GM19397 (cell line): ENCODE results near the gene YIPF2.
"Not testable (repeated sequence)": the region's sequence is repeated elsewhere in the genome, so short reads cannot be mapped to it uniquely, and the experiment has no call there.

Source experiments
- ATAC-seq: cut with Tn5 transposase; IDR thresholded peaks from one replicate; pipeline ENCODE4 v1.9.1; 2021; ENCODE audit warnings: mild to moderate bottlenecking, moderate library complexity; ENCODE audit not compliant: unreplicated experiment

YIPF2 gene

GRCh38 chr19:10928563-10929401, at the start of gene YIPF2, which contains the start of gene TIMM29:
YIPF2 (minus strand) TSS chr19:10928639; CDS start chr19:10928410, 229 bp downstream.
TIMM29 (plus strand) TSS chr19:10928811; CDS start chr19:10928823, 12 bp downstream.
- peak; percentile 83 for ATAC-seq

DNA sequence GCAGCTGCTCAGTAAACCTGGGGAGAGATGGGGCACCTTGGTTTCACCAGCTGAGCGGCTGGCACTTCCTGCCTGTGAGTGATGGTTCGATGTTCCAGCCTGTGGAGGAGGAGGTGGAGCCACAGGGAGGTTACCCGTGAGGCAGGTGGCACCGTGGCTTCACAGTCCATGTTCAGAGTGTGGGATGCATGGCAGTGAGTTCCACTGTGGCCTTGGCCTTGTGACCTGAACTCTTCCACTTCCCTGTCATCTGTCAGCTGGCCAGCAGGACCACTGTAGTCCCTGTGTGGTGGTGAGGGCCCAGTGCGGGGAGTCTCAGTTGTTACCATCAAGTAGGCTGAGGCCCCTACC, 49.3 kb upstream of the YIPF2 start:
- no peak for ATAC-seq

DNA sequence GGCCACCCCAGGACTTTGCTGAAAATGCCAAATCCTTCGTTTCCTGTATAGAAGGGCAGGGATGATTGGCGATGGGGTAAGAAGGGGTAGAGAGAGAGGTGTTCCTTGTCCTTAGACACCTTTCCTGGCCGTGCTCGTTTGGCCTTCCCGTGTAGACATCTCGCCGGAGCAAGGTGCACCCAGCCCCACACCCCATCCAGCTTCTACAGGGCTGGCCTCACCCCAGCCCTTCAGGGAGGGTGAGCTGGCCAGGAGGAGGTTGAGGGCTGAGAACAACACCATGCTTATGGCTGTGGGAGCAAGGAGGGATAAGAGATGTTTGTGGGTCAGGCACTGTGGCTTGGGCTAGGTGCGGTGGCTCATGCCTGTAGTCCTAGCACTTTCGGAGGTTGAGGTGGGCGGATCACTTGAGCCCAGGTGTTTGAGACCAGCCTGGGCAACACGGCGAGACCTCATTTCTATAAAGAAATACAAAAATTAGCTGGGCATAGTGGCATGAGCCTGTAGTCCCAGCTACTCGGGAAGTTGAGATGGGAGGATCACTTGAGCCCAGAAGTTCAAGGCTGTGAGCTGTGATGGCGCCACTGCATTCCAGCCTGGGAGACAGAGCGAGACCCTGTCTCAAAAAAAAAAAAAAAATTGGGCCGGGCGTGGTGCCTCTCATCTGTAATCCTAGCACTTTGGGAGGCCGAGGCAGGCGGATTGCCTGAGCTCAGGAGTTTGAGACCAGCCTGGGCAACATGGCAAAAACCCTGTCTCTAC, 47.9 kb upstream of the YIPF2 start:
- ATAC-seq = no peak

GRCh38 chr19:10975374-10976130, 47.1 kb upstream of the YIPF2 start:
- ATAC-seq = no peak

- no peak for ATAC-seq
These were observed 42.8 kb upstream of the YIPF2 start for GRCh38 chr19:10971107-10971726.

DNA sequence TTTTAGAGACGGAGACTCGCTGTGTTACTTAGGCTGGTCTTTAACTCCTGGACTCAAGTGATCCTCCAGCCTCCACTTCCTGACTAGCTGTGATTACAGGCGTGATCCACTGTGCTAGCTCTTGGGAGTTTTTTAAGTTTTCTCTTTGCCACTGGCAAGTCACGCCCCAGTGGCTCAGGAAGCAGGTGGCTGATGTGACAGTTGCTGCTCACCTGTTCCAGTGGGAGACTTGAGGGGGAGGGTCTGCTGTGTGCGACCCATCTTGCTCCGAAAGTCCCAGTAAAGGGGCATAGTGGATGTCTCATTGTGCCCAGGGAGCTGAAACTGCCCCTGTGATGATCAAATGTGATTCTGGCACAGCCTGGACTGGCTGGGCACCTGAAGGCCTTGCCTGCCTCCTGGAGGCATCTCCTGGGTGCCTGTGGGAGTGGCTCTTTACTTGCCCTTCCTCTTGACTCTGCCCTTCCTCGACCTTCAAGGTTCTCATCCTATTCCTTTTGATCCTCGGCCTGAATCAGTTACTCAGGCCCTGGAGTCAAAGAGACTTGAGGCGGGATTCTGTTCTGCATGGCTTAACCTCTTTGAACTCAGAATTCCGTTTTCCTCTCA, 40.2 kb upstream of the YIPF2 start:
- ATAC-seq = no peak

GRCh38 chr19:10966809-10967208, 38.4 kb upstream of the YIPF2 start:
- ATAC-seq = no peak

GRCh38 chr19:10965398-10965797, 37.0 kb upstream of the YIPF2 start:
- ATAC-seq = no peak

DNA sequence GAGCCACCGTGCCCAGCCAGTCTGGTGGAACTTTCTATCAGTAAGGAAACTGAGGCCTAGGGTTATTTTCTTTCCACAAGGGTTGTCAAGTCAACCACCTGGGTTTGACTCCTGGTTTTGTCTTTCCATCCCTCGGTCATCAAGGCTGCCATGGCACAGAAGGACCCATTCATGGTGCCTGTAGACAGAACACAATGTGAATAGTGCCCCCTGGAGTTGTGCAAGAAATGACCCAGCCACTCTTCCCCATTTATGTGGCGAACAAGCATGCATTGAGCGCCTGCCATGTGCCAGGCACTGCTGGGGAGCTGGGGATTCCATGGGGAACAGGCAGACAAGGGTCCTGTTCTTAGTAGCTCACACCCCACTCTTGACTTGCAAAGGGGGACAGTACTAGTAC, 36.5 kb upstream of the YIPF2 start:
- no peak for ATAC-seq

GRCh38 chr19:10963865-10964264, 35.4 kb upstream of the YIPF2 start:
- ATAC-seq = no peak

DNA sequence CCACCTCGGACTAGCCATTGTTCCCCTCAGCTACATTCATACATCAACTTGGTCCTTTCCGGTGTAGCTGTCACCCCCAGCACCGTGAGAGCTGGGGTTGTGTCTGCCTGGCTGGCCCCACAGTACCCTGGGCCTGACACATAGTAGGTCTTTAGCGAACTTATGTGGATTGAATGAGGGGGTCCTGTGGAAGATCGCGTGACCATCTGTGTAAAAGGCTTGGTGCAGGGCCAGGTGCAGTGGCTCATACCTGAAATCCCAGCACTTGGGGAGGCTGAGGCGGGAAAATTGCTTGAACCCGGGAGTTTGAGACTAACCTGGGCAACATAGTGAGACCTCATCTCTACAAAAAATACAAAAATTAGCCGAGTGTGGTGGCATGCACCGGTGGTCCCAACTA, 34.4 kb upstream of the YIPF2 start:
- no peak for ATAC-seq

GRCh38 chr19:10961073-10961860, 32.8 kb upstream of the YIPF2 start:
- ATAC-seq = peak; percentile 48

- ATAC-seq = peak; percentile 81
These were observed 32.1 kb upstream of the YIPF2 start, which contains the start of gene SMARCA4 for GRCh38 chr19:10960314-10961072. SMARCA4 (plus strand) TSS chr19:10961030; CDS start chr19:10984152, 23,122 bp downstream.

GRCh38 chr19:10959277-10959968, 31.0 kb upstream of the YIPF2 start:
- not testable (repeated sequence) for ATAC-seq

DNA sequence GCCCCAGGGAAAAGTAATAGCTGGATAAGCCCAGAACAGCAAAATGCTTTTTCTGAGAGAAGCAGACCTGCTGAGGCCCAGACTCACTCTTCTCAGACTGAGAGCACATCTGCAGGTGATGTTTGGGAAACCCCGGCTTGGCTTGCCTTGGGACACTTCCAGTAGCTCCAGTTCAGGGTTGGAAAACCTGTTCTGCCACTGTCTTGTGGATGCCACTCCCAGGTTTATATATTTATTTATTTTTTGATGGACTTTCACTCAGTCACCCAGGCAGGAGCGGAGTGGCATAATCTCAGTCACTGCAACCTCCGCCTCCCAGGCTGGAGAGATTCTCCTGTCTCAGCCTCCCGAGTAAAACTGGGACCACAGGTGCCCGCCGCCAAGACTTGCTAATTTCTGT, 24.4 kb upstream of the YIPF2 start:
- no peak for ATAC-seq

DNA sequence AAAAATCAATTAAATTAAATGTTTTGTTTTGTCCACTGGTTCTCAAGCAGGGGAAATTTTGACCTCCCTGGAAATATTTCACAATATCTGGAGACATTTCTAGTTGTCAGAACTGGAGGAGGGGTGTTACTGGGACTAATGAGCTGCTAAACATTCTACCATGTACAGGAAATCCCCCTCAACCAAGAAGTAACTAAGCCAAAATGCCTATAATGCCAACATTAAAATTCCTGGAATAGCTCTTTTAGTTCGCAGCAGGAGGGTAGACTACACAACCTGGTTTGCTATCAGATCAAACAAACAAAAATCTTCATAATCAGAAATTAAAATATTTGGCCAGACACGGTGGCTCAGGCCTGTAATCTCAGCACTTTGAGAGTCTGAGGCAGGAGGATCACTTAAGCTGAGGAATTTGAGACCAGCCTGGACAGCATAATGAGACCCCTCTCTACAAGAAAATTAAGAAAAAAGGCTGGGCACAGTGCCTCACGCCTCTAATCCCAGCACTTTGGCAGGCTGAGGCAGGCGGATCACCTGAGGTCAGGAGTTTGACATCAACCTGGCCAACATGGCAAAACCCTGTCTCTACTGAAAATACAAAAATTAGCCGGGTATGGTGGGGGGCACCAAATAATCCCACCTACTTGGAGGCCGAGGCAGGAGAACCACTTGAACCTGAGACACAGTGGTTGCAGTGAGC, 18.7 kb upstream of the YIPF2 start:
- ATAC-seq = no peak

DNA sequence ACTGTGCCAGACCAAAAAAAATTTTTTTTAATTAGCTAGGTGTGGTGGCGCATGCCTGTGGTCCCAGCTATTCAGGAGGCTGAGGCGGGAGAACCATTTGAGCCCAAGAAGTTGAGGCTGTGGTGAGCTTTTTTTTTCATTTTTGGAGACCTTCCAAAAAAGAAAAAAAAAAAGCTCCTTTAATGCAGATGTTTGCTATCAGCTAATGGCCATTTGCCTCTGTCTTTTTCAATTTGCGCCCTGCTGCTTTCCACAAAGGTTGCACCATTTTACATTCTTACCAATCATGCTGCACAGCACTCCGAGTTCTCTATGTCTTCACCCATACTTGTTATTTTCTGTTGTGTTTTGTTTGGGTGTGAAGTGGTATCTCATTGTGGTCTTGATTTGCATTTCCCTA, 16.8 kb upstream of the YIPF2 start:
- ATAC-seq = no peak

- not testable (repeated sequence) for ATAC-seq
These were observed 15.0 kb upstream of the YIPF2 start for GRCh38 chr19:10943412-10943811.
